Ovary (tissue), 9 donors: ENCODE results near the gene ABHD17B. TPM values are rescaled to one million over a fixed set of nuclear protein-coding genes. Genes with fewer than 3 reads are reported as not detected.

ENCODE experiments used
- DNase-seq, 5 donors: peaks; one replicate each; pipeline ENCODE4 v3.0.0-alpha.2; 2019 to 2020
- H3K27ac ChIP-seq, 2 donors: fragments of 200-600 bp; one replicate each; pipeline versions ENCODE4 v1.5.1 to v1.8.0; 2019 to 2022
- H3K27me3 ChIP-seq: fragments of 200-600 bp; one replicate; pipeline ENCODE4 v1.8.0; 2022
- H3K36me3 ChIP-seq: fragments of 200-600 bp; sonication (generic); one replicate; pipeline ENCODE4 v1.5.1; 2019
- H3K4me1 ChIP-seq: one replicate; pipeline ENCODE4 v1.8.1; 2013; ENCODE audit warnings: mild to moderate bottlenecking, moderate library complexity; ENCODE audit not compliant: insufficient read depth
- H3K4me3 ChIP-seq: fragments of 200-600 bp; sonication (generic); one replicate; pipeline ENCODE4 v1.5.1; 2017
- H3K9me3 ChIP-seq, 2 donors: fragments of 200-600 bp in 1 of 2; sonication (generic) in 1 of 2; one replicate each; pipeline versions ENCODE4 v1.5.1 to v1.8.1; 2013 to 2019; ENCODE audit warnings: mild to moderate bottlenecking in 1 of 2, moderate library complexity in 1 of 2
- CTCF ChIP-seq, 3 donors: fragments of 450-650 bp in 2 of 3; fragments of 200-600 bp in 1 of 3; IDR thresholded peaks; one replicate each; pipeline versions ENCODE4 v1.5.1 to v1.8.0; 2016 to 2022; ENCODE audit warnings: antibody characterized with exemption in 3 of 3, mild to moderate bottlenecking in 1 of 3
- EP300 ChIP-seq: sonication (generic); formaldehyde crosslinking; IDR thresholded peaks from one replicate; pipeline ENCODE4 v1.6.1; 2017; ENCODE audit warnings: antibody characterized with exemption
- POLR2A ChIP-seq: fragments of 450-650 bp; IDR thresholded peaks from one replicate; pipeline ENCODE4 v1.6.1; 2017; ENCODE audit warnings: antibody characterized with exemption, mild to moderate bottlenecking, moderate library complexity
- WGBS, 3 donors: extraction: QIAGEN DNeasy Blood & Tissue Kit in 1 of 3; methylation state at CpG; one replicate each; pipeline versions ENCODE4 v1.1.5 to v1.1.7; 2013 to 2017; 5-methylcytosine and 5-hydroxymethylcytosine counted together
- intact Hi-C, 4 donors: fragments of 100-400 bp; cut with DNase I; formaldehyde crosslinking; loops; one replicate each; pipeline versions ENCODE4 v1.11.0 to v1.15.1; 2022 to 2023
- polyA plus RNA-seq, 2 donors: library from polyadenylated mRNA; stranded (reverse); fragments of 200-250 nt in 1 of 2; fragments of 350-450 nt in 1 of 2; fragmentation: Illumina TruSeq in 1 of 2; extraction: RNeasy Lipid Tissue Mini Kit (QIAGEN cat#74804) in 1 of 2; gene quantifications; one replicate each; pipeline ENCODE4 v1.2.3, GENCODE V29; 2013 to 2014
- total RNA-seq, 7 donors: library from RNA; depleted of rRNA in 2 of 7; stranded (reverse); fragments of >200 nt in 2 of 7; fragmentation: NEBNext Ultra II Directional in 3 of 7; extraction: Animal tissue kit (Norgen Biotek cat#: 25700) in 3 of 7; gene quantifications; one replicate each; pipeline versions ENCODE4 v1.1.0 to v1.2.4, GENCODE V29; 2016 to 2023
- donor health status: DM: no; HTN: no; CAD: no; lungs with moderate emphysema.
- donor health status: DM: no; HTN: no; CAD: no.
- donor health status: Bipolar disorder and iron deficiency.
- donor health status: DM: yes; HTN: yes; CAD: no.
- donor health status: DM: no; HTN: no; CAD: no.
- donor health status: DM: yes; HTN: yes; CAD: no.

ABHD17B gene
- total and polyA plus RNA-seq, 9 donors: 9.8 to 17.8 (median 14.8) TPM

GRCh38 chr9:71858102-71858798 is 52.7 kb downstream of the ABHD17B start:
- DNase-seq: no peak
- no peak overlapping the region for H3K27ac ChIP-seq
- no peaks in the 10 kb centered on the region for H3K9me3 ChIP-seq
- intact Hi-C loops: no loop called here
- no peaks in the 10 kb centered on the region for H3K36me3 ChIP-seq
- 76 to 80% (median 79%) methylated on average over 2 of the region's 2 CpGs for WGBS, 3 donors
- H3K4me3 ChIP-seq: no peak overlapping the region
- TF ChIP-seq CTCF (IDR thresholded peaks at IDR 0.05) (no peak), EP300 (no peak), POLR2A (no peak)
- no peaks in the 10 kb centered on the region for H3K4me1 ChIP-seq
- no peaks in the 10 kb centered on the region for H3K27me3 ChIP-seq

- no peaks in the 10 kb centered on the region for H3K27me3 ChIP-seq
- H3K4me3 ChIP-seq: no peak overlapping the region
- no peaks in the 10 kb centered on the region for H3K36me3 ChIP-seq
- DNase-seq: no peak
- TF ChIP-seq CTCF (IDR thresholded peaks at IDR 0.05) (no peak), POLR2A (no peak), EP300 (no peak)
- H3K9me3 ChIP-seq: no peaks in the 10 kb centered on the region
- H3K27ac ChIP-seq: no peak overlapping the region
- intact Hi-C loops: no loop called here
- no peaks in the 10 kb centered on the region for H3K4me1 ChIP-seq
These were observed 53.8 kb downstream of the ABHD17B start for GRCh38 chr9:71857159-71857558.

- H3K36me3 ChIP-seq: no peaks in the 10 kb centered on the region
- DNase-seq: no peak
- TF ChIP-seq CTCF (IDR thresholded peaks at IDR 0.05) (no peak), POLR2A (no peak), EP300 (no peak)
- intact Hi-C loops: no loop called here
- 80 to 83% (median 80%) methylated on average over 5 of the region's 5 CpGs for WGBS, 3 donors
- H3K4me3 ChIP-seq: no peak overlapping the region
- no peaks in the 10 kb centered on the region for H3K27me3 ChIP-seq
- no peaks in the 10 kb centered on the region for H3K9me3 ChIP-seq
- no peak overlapping the region for H3K27ac ChIP-seq
- no peaks in the 10 kb centered on the region for H3K4me1 ChIP-seq
These were observed 56.2 kb downstream of the ABHD17B start for GRCh38 chr9:71854811-71855210.

GRCh38 chr9:71853084-71853483 is 57.9 kb downstream of the ABHD17B start:
- H3K4me3 ChIP-seq: no peak overlapping the region
- no peak for DNase-seq
- H3K9me3 ChIP-seq: no peaks in the 10 kb centered on the region
- intact Hi-C loops: no loop called here
- TF ChIP-seq POLR2A (no peak), CTCF (IDR thresholded peaks at IDR 0.05) (no peak), EP300 (no peak)
- H3K27me3 ChIP-seq: no peaks in the 10 kb centered on the region
- no peak overlapping the region for H3K27ac ChIP-seq
- H3K36me3 ChIP-seq: no peaks in the 10 kb centered on the region
- 93 to 100% (median 95%) methylated on average over 1 of the region's 1 CpG for WGBS, 3 donors
- H3K4me1 ChIP-seq: no peaks in the 10 kb centered on the region
